Measurements from ENCODE around the gene PIEZO2.

DNA sequence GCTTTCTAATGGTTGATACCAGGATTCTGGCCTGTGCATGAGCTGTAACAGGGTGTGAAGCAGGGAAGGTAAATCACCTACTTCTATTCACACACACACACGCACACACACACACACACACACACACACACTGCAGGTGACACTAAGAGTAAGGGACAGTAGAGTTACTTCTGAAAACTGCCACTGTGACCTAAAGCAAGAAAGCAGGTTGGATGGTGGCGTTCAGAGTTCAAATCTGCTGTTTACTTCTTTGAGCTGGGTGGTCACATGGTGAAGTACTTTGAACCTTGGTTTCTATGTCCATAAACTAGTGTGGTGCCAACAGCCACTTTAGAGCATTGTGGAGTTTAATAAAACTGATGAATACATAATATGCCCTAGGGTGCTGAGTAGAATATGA, 248.0 kb downstream of the PIEZO2 start:
- TF ChIP-seq SMAD4 (CRISPR knock-in tag; IDR thresholded peaks at IDR 0.05), result no peak
- TF ChIP-seq, protein P1, sequence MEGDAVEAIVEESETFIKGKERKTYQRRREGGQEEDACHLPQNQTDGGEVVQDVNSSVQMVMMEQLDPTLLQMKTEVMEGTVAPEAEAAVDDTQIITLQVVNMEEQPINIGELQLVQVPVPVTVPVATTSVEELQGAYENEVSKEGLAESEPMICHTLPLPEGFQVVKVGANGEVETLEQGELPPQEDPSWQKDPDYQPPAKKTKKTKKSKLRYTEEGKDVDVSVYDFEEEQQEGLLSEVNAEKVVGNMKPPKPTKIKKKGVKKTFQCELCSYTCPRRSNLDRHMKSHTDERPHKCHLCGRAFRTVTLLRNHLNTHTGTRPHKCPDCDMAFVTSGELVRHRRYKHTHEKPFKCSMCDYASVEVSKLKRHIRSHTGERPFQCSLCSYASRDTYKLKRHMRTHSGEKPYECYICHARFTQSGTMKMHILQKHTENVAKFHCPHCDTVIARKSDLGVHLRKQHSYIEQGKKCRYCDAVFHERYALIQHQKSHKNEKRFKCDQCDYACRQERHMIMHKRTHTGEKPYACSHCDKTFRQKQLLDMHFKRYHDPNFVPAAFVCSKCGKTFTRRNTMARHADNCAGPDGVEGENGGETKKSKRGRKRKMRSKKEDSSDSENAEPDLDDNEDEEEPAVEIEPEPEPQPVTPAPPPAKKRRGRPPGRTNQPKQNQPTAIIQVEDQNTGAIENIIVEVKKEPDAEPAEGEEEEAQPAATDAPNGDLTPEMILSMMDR (IDR thresholded peaks at IDR 0.05), result no peak
- TF ChIP-seq, protein P2, sequence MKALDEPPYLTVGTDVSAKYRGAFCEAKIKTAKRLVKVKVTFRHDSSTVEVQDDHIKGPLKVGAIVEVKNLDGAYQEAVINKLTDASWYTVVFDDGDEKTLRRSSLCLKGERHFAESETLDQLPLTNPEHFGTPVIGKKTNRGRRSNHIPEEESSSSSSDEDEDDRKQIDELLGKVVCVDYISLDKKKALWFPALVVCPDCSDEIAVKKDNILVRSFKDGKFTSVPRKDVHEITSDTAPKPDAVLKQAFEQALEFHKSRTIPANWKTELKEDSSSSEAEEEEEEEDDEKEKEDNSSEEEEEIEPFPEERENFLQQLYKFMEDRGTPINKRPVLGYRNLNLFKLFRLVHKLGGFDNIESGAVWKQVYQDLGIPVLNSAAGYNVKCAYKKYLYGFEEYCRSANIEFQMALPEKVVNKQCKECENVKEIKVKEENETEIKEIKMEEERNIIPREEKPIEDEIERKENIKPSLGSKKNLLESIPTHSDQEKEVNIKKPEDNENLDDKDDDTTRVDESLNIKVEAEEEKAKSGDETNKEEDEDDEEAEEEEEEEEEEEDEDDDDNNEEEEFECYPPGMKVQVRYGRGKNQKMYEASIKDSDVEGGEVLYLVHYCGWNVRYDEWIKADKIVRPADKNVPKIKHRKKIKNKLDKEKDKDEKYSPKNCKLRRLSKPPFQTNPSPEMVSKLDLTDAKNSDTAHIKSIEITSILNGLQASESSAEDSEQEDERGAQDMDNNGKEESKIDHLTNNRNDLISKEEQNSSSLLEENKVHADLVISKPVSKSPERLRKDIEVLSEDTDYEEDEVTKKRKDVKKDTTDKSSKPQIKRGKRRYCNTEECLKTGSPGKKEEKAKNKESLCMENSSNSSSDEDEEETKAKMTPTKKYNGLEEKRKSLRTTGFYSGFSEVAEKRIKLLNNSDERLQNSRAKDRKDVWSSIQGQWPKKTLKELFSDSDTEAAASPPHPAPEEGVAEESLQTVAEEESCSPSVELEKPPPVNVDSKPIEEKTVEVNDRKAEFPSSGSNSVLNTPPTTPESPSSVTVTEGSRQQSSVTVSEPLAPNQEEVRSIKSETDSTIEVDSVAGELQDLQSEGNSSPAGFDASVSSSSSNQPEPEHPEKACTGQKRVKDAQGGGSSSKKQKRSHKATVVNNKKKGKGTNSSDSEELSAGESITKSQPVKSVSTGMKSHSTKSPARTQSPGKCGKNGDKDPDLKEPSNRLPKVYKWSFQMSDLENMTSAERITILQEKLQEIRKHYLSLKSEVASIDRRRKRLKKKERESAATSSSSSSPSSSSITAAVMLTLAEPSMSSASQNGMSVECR (CRISPR knock-in tag; IDR thresholded peaks at IDR 0.05; ENCODE audit: borderline replicate concordance), result no peak
- no peak for TF ChIP-seq GABPB1 (CRISPR knock-in tag; IDR thresholded peaks at IDR 0.05)
- TF ChIP-seq, protein P3, sequence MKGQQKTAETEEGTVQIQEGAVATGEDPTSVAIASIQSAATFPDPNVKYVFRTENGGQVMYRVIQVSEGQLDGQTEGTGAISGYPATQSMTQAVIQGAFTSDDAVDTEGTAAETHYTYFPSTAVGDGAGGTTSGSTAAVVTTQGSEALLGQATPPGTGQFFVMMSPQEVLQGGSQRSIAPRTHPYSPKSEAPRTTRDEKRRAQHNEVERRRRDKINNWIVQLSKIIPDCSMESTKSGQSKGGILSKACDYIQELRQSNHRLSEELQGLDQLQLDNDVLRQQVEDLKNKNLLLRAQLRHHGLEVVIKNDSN (CRISPR knock-in tag; IDR thresholded peaks at IDR 0.05), result no peak
- no peak for TF ChIP-seq ESRRA (CRISPR knock-in tag; IDR thresholded peaks at IDR 0.05; ENCODE audit: borderline replicate concordance)
- no peak for TF ChIP-seq HMGA2 (CRISPR knock-in tag; IDR thresholded peaks at IDR 0.05)
- TF ChIP-seq SMAD3 (CRISPR knock-in tag; IDR thresholded peaks at IDR 0.05; ENCODE audit: borderline replicate concordance), result no peak
